Stimulated activated CD4-positive, alpha-beta T cell treated with anti-CD3 and anti-CD28 coated beads, TNF-alpha, amount 100 ng/mL, for 1 hour (primary cell): ENCODE data around the gene DPYSL3.

Source experiments
- DNase-seq, 3 donors: peaks; one replicate each; pipeline ENCODE4 v3.0.0-alpha.2; 2020; ENCODE audit warnings: low read depth in 3 of 3, low spot score in 1 of 3

DPYSL3 gene

GRCh38 chr5:147474140-147474539 is 35.7 kb downstream of the DPYSL3 start:
- DNase-seq, result no peak

- no peak for DNase-seq
Observed at GRCh38 chr5:147472664-147473475, 37.0 kb downstream of the DPYSL3 start.

GRCh38 chr5:147467973-147468508 is 41.8 kb downstream of the DPYSL3 start:
- no peak for DNase-seq

- no peak for DNase-seq
Observed at GRCh38 chr5:147466360-147466980, 43.4 kb downstream of the DPYSL3 start.

GRCh38 chr5:147465747-147466146 is 44.1 kb downstream of the DPYSL3 start:
- no peak for DNase-seq

- DNase-seq, result no peak
Observed at GRCh38 chr5:147464211-147464610, 45.7 kb downstream of the DPYSL3 start.

GRCh38 chr5:147461915-147462314 is 48.0 kb downstream of the DPYSL3 start:
- no peak for DNase-seq

- DNase-seq, result no peak
Observed at GRCh38 chr5:147460380-147460779, 49.5 kb downstream of the DPYSL3 start.

- no peak for DNase-seq
Observed at GRCh38 chr5:147458581-147458980, 51.3 kb downstream of the DPYSL3 start.

GRCh38 chr5:147455822-147456450 is 53.9 kb downstream of the DPYSL3 start:
- no peak for DNase-seq

- DNase-seq, result no peak
Observed at GRCh38 chr5:147454996-147455677, 54.7 kb downstream of the DPYSL3 start.

- peak in 2 of 3 donors; percentile 11 to 59 for DNase-seq
Observed at GRCh38 chr5:147453875-147454814, 55.7 kb downstream of the DPYSL3 start.

- no peak for DNase-seq
Observed at GRCh38 chr5:147452165-147452811, 57.6 kb downstream of the DPYSL3 start.

GRCh38 chr5:147451193-147451592 is 58.7 kb downstream of the DPYSL3 start:
- no peak for DNase-seq

GRCh38 chr5:147450606-147451005 is 59.3 kb downstream of the DPYSL3 start:
- DNase-seq, result no peak

GRCh38 chr5:147448766-147449165 is 61.1 kb downstream of the DPYSL3 start:
- DNase-seq, result no peak

- DNase-seq, result no peak
Observed at GRCh38 chr5:147446523-147446922, 63.3 kb downstream of the DPYSL3 start.

GRCh38 chr5:147445917-147446316 is 64.0 kb downstream of the DPYSL3 start:
- DNase-seq, result no peak

- no peak for DNase-seq
Observed at GRCh38 chr5:147445090-147445489, 64.8 kb downstream of the DPYSL3 start.

GRCh38 chr5:147442224-147442623 is 67.6 kb downstream of the DPYSL3 start:
- DNase-seq, result no peak
